ENCODE data around the gene ARRDC2. TPM values are rescaled to one million over a fixed set of nuclear protein-coding genes. Genes with fewer than 3 reads are reported as not detected.

Gene ARRDC2
- total RNA-seq, 4 donors from 2014 or later, result 38.5 to 140 (median 84.0) TPM

DNA sequence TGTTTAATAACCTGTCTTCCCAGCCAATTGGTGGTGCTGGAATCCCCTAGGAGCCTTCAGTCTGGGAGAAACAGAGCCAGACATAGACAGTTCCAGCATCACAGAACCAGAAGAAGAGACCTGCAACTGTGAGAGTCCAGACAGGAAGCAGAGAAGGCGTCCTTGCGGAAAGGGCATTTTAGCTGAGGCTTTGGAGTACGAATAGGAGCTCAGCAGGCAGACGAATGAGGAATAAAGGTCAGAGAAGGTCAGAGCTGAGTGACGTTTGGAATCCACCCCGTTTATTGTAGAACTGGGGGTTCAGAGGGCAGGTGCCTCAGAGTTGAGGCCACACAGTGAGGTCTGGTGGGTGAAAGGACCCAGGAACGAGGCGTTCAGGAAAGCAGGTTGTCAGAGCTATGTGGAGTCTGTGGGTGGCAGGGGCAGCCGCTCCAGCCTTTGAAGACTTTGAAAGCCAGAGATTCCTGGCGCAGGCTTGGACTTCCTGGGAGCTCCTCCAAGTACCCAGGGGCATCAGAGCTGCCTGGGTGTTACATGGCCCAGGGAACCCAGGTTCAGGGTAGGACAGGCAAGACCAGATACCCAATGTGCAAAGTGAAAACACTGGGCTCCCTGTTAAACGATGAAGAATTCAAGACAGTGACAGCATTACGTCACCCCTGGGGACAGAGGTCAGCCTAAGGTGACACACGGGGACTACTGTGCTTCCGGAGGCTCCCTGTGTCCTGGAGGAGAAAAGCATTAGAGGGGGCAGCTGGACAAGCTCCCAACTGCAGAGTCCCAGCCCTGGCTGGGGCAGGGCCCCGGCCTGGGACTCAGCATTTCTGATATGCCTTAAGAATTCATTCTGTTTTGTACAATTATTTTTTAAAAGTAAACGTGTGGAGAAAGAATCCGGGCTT, 5.5 kb downstream of the ARRDC2 start:
- TF ChIP-seq, protein P1, sequence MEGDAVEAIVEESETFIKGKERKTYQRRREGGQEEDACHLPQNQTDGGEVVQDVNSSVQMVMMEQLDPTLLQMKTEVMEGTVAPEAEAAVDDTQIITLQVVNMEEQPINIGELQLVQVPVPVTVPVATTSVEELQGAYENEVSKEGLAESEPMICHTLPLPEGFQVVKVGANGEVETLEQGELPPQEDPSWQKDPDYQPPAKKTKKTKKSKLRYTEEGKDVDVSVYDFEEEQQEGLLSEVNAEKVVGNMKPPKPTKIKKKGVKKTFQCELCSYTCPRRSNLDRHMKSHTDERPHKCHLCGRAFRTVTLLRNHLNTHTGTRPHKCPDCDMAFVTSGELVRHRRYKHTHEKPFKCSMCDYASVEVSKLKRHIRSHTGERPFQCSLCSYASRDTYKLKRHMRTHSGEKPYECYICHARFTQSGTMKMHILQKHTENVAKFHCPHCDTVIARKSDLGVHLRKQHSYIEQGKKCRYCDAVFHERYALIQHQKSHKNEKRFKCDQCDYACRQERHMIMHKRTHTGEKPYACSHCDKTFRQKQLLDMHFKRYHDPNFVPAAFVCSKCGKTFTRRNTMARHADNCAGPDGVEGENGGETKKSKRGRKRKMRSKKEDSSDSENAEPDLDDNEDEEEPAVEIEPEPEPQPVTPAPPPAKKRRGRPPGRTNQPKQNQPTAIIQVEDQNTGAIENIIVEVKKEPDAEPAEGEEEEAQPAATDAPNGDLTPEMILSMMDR (IDR thresholded peaks at IDR 0.05; ENCODE audit: low read depth), result no peak

DNA sequence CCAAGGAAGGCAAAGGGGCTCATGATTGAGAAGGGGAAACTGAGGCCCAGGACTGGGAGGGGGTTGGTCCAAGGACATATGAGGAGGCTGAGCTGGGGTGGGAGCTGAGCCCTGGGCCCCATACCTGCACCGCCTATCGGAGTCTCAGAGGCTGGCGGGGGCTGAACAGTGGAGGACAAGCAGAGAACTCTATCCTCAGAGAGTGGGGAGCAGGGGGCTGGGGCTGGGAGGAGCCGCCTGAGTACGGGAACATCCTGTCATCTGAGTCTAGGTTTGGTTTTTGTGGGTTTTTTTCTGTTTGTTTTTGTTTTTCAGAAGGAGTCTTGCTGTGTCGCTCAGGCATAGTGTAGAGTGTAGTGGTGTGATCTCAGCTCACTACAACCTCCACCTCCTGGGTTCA, 6.2 kb downstream of the ARRDC2 start:
- TF ChIP-seq, protein P1 (IDR thresholded peaks at IDR 0.05; ENCODE audit: low read depth), result no peak

DNA sequence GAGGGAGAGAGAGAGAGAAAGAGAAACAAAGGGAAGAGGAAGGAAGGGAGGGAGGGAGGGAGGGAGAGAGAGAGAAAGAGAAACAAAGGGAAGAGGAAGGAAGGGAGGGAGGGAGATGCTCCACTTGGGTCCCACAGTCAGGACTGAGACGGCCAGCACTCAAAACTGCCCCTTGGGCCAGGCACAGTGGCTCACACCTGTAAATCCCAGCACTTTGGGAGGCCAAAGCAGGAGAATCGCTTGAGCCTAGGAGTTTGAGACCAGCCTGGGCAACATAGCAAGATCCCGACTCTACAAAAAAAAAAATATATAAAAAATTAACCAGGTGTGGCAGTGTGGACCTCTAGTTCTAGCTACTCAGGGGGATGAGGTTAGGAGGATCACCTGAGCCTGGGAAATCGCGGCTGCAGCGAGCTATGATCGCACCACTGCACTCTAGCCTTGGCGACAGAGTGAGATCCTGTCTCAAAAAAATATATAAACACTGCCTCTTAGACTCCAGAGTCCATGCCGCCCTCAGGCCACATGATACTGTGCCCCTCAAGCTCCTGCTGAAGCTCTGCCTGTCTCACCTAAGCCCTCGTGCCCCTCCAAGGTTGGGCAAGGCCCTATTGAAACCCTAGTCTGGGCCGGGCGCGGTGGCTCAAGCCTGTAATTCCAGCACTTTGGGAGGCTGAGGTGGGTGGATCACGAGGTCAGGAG, 8.4 kb downstream of the ARRDC2 start:
- TF ChIP-seq, protein P1 (IDR thresholded peaks at IDR 0.05; ENCODE audit: low read depth), result no peak

DNA sequence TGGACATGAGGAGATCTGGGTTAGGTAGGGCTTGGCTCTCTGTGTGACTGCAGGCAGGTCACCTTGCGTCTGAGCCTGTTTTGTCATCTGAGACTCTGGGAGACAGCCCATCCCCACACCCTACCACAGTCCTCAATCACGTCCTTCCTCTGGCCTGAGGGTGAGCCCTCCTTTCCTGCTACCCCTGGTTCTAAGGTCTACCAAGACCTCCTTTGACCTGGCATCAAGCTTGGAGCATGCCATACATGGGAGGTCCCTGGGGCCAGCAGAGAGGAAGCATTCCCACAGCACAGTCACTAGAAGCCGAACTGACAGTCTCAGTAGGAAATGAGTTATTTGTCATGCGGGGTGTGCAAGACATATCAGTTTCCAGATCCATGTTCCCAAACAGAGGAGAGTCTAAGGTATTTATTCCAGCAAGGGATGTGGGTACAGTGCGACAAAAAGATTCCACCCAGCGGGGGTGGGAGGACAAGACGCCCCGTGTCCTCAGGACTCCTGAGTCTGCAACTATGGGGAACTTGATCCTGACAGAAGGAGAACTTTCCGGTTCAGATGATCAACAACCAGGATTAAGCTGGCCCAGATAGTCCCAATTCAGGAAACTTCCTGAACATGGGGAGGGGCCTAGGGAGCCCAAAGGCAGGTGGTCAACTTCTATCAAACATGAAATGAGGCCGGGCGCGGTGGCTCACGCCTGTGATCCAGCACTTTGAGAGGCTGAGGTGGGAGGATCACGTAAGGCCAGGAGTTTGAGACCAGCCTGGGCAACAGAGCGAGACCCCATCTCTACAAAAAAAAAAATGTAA, 9.5 kb downstream of the ARRDC2 start:
- TF ChIP-seq, protein P1 (IDR thresholded peaks at IDR 0.05; ENCODE audit: low read depth), result no peak

DNA sequence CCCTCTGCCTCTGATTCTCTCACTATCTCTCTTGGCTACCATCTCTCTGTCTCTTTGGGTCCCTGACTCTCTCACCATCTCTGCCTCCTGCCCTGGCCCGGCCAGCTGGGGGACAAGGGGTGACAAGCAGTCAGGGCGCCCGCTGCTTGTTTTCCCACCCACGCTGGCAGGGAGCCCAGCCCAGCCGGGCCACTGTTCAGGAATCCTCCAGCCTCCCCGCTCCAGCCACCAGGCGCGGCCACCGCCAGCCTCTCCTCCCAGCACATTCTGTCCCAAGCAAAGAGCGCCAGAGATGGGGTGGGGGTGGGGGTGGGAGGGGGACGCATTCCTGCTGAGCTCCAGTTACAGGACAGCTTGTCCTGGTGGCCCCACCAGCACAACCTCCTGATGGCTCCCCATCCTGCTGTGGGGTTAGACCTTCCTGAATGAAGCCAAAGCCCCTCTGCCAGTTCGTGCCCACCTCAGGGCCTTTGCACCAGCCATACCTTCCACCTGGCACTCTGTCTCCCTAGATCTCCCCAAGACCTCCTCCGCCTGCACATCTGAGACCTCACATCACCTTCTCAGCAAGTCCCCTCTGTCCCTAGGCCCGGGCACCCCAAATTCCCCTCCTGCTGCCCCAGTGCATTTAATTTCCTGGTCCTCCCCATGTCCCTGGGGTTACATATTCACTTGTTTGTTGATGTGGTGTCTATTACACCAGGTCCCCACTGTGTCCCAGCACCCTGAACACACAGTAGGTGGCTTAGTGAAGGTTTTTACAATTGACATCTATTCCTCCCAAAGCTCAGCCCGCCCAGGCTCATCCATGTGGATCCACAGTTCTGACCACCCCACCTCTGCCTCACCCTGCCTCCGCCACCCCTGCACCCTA, 12.5 kb downstream of the ARRDC2 start:
- TF ChIP-seq, protein P1 (IDR thresholded peaks at IDR 0.05; ENCODE audit: low read depth), result no peak

DNA sequence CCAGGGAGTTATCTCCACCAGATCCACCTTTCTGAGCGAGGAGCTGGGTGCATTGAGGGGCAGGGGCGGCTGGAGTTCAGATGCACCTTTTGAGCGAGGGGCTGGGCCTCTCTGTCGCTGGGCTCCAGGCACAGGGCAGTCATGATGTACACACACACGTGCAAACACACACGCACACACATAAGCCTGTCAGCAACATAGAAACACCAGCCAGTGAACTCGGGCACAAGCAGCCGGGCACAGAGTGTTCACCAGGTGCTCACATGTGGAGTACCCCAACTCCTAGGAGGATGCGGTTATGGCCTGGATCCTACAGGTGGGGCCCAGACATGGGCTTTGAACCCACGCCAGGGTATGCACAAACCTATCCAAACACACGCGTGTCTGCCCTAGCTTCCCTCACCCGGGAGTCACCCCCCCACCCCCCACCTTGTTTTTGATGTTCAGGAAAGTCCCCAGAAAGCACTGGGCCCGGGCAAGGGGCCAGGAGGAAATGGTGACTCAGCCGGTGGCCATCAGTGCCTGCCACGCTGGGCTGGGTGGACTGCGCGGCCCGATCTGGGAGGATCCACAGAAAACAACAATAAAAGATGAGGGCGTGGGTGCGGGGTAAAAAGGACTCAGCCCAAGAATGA, 13.3 kb downstream of the ARRDC2 start:
- TF ChIP-seq, protein P1 (IDR thresholded peaks at IDR 0.05; ENCODE audit: low read depth), result no peak

Data from subcutaneous adipose tissue (tissue), 4 donors.